ENCODE measurements around the gene ENTPD6. TPM values are rescaled to one million over a fixed set of nuclear protein-coding genes. Genes with fewer than 3 reads are reported as not detected.

The ENTPD6 gene
- total and polyA plus RNA-seq, 4 experiments from 2014 or later = 42.1 to 94.3 (median 68.0) TPM

DNA sequence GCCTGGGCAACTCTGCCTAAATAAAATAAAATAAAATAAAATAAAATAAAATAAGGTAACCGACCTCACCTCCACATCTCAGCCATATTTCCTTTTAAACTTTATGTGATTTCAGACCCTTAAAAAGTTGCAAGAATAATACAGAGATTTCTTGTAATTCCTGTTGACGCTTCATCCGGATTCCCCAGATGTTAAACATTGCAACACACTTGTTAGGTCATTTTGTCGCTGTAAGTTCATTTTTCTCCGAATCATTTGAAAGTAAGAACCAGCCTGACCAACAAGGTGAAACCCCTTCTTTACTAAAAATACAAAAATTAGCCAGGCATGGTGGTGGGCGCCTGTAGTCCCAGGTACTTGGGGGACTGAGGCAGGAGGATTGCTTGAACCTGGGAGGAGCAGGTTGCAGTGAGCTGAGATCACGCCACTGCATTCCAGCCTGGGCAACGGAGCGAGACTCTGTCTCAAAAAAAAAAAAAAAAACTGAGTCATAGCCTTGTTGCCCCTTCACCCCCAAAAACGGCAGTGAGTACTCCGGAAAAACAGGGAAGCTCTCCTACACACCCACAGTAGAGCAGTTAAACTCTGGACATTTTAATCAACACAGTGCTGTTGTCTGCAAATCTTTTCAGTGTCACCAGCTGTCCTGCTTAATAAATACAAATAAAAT is 58.2 kb downstream of the ENTPD6 start:
- CTCF ChIA-PET (ENCODE audit: partially characterized antibody) = no interaction called here
- intact Hi-C loops (cut with micrococcal nuclease) = no loop called here
- Histone ChIP-seq H3K9me3 (ENCODE audit: control insufficient read depth in 1 of 2, low read length in 2 of 2) (no peaks in the 10 kb centered on the region), H3K36me3 (ENCODE audit: insufficient read depth, low read length) (no peaks in the 10 kb centered on the region), H3K27ac (ENCODE audit: low read depth, low read length) (no peak overlapping the region), H3K4me1 (ENCODE audit: insufficient read depth, low read length) (peaks cover 24% of the 10 kb centered on the region), H3K27me3 (ENCODE audit: insufficient read depth, low read length) (no peaks in the 10 kb centered on the region), H3K4me3 (ENCODE audit: low read length in 2 of 2) (no peak overlapping the region)
- no peaks in the 10 kb centered on the region for H3K27me3 Mint-ChIP-seq
- H3K27ac Mint-ChIP-seq = no peak overlapping the region
- H3K4me3 Mint-ChIP-seq = no peak overlapping the region
- no peaks in the 10 kb centered on the region for H3K9me3 Mint-ChIP-seq
- peaks cover 20 to 46% (median 37%) of the 10 kb centered on the region in 4 donors for H3K4me1 Mint-ChIP-seq
- POLR2A ChIA-PET (ENCODE audit: partially characterized antibody) = no interaction called here
- DNase-seq = no peak
- H3K36me3 Mint-ChIP-seq = peaks cover 4 to 10% of the 10 kb centered on the region in 2 donors

DNA sequence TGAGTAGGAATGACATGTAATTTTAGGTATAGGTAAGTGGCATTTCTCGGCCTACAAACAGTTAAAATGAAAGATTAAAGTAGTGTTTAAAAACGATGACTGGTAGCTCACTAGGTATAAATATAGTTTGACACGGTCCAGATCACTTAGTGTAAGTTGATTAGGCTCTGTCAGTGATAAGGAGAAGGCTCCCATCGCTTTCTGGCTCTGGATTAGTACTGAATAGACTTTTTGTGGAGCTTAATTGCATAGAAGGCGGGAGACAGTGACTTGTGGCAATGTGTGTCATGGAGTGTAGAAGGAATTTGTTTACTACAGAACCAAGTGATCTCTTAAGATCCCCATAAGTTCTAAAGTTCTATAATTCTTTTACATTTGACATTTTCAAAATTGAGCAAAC is 59.1 kb downstream of the ENTPD6 start:
- H3K36me3 Mint-ChIP-seq = peaks cover 7 to 14% of the 10 kb centered on the region in 2 donors
- H3K27ac Mint-ChIP-seq = peak overlapping the region in 1 of 7 donors; percentile 22
- intact Hi-C loops (cut with micrococcal nuclease) = no loop called here
- H3K36me3 ChIP-seq (ENCODE audit: insufficient read depth, low read length) = no peaks in the 10 kb centered on the region
- ChIA-PET CTCF (ENCODE audit: partially characterized antibody) (no interaction called here), POLR2A (ENCODE audit: partially characterized antibody) (interaction anchor here (0.9 kb wide), 1 partner anchor 197 kb away, joined by 3 read pairs; the partner anchor contains the start of gene ACSS1)
- no peaks in the 10 kb centered on the region for H3K27me3 ChIP-seq (ENCODE audit: insufficient read depth, low read length)
- no peak overlapping the region for H3K4me3 ChIP-seq (ENCODE audit: low read length in 2 of 2)
- no peak overlapping the region for H3K27ac ChIP-seq (ENCODE audit: low read depth, low read length)
- H3K4me1 Mint-ChIP-seq = peaks cover 13 to 46% (median 30%) of the 10 kb centered on the region in 4 donors
- no peaks in the 10 kb centered on the region for H3K9me3 ChIP-seq (ENCODE audit: control insufficient read depth in 1 of 2, low read length in 2 of 2)
- no peak for DNase-seq
- no peaks in the 10 kb centered on the region for H3K9me3 Mint-ChIP-seq
- H3K4me1 ChIP-seq (ENCODE audit: insufficient read depth, low read length) = peaks cover 16% of the 10 kb centered on the region
- H3K4me3 Mint-ChIP-seq = no peak overlapping the region
- H3K27me3 Mint-ChIP-seq = no peaks in the 10 kb centered on the region

DNA sequence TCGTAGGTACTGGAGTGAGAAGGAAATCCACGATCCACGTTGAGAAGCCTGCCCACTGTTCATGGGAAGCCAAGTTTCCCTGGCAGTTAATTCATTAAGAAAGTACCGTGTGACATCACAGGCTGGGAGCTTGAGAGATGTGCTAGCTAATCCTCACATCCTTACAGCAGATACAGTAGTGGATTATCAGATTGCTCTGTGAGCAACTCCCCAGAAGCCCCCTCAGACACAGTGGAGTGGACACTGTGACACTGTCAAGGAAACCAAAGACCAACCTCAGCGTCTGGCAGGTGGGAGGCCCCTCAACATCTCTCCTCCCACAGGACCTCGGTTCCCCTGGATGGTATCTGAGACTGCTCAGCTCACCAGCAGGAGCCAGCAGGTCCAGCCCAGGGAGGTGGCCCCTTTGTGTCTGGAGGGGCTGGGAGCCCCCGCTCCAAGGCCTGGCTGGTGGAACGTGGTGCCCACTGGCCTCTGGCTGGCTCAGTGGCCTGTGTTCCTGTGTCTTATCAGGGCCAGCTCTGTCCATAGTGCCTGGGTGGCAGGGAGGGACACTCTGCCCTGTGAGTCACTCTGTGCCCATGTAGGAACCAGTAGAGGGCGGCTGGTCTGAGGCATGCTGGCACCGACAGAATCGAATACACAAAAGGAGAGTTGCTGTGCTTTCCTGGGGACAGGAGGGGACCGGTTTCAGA is 59.6 kb downstream of the ENTPD6 start:
- H3K27ac Mint-ChIP-seq = peak overlapping the region in 1 of 7 donors; percentile 29
- Histone ChIP-seq H3K27me3 (ENCODE audit: insufficient read depth, low read length) (no peaks in the 10 kb centered on the region), H3K27ac (ENCODE audit: low read depth, low read length) (no peak overlapping the region), H3K36me3 (ENCODE audit: insufficient read depth, low read length) (no peaks in the 10 kb centered on the region), H3K9me3 (ENCODE audit: control insufficient read depth in 1 of 2, low read length in 2 of 2) (no peaks in the 10 kb centered on the region), H3K4me1 (ENCODE audit: insufficient read depth, low read length) (peaks cover 10% of the 10 kb centered on the region), H3K4me3 (ENCODE audit: low read length in 2 of 2) (no peak overlapping the region)
- no peak overlapping the region for H3K4me3 Mint-ChIP-seq
- ChIA-PET POLR2A (ENCODE audit: partially characterized antibody) (interaction anchor here (0.9 kb wide), 1 partner anchor 198 kb away, joined by 3 read pairs; the partner anchor contains the start of gene ACSS1), CTCF (ENCODE audit: partially characterized antibody) (no interaction called here)
- intact Hi-C loops (cut with micrococcal nuclease) = no loop called here
- no peaks in the 10 kb centered on the region for H3K27me3 Mint-ChIP-seq
- no peak for DNase-seq
- no peaks in the 10 kb centered on the region for H3K9me3 Mint-ChIP-seq
- peaks cover 13 to 45% (median 27%) of the 10 kb centered on the region in 4 donors for H3K4me1 Mint-ChIP-seq
- H3K36me3 Mint-ChIP-seq = peaks cover 13 to 19% of the 10 kb centered on the region in 2 donors

GRCh38 chr20:25256226-25256859 is 60.8 kb downstream of the ENTPD6 start:
- Histone ChIP-seq H3K4me1 (ENCODE audit: insufficient read depth, low read length) (peaks cover 3% of the 10 kb centered on the region), H3K4me3 (ENCODE audit: low read length in 2 of 2) (no peak overlapping the region), H3K27me3 (ENCODE audit: insufficient read depth, low read length) (no peaks in the 10 kb centered on the region), H3K36me3 (ENCODE audit: insufficient read depth, low read length) (no peaks in the 10 kb centered on the region), H3K9me3 (ENCODE audit: control insufficient read depth in 1 of 2, low read length in 2 of 2) (no peaks in the 10 kb centered on the region), H3K27ac (ENCODE audit: low read depth, low read length) (no peak overlapping the region)
- intact Hi-C loops (cut with micrococcal nuclease) = no loop called here
- POLR2A ChIA-PET (ENCODE audit: partially characterized antibody) = no interaction called here
- no peak for DNase-seq
- no peaks in the 10 kb centered on the region for H3K9me3 Mint-ChIP-seq
- no peak overlapping the region for H3K27ac Mint-ChIP-seq
- H3K4me3 Mint-ChIP-seq = no peak overlapping the region
- no peaks in the 10 kb centered on the region for H3K27me3 Mint-ChIP-seq
- H3K36me3 Mint-ChIP-seq = peaks cover 20 to 24% of the 10 kb centered on the region in 2 donors
- CTCF ChIA-PET (ENCODE audit: partially characterized antibody) = no interaction called here
- H3K4me1 Mint-ChIP-seq = peaks cover 11 to 36% (median 17%) of the 10 kb centered on the region in 4 donors

DNA sequence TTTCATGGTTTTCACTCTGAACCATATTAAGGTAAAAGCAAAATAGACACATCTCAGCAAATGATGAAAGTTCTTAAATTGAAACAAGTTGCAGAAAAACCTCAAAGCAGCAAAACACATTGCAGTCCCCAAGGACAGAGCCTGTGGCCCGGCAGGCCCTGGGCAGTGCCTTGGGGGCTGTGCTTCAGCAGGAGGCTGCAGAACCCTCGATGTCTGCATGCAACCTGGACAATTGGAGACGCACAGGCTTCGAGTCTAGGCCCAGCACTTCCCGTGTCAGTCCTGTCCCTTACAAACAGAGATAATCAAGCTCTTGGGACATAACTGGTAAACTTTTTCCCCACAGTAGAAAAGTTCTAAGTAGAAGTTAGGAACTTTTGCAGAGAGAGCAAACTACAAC is 61.6 kb downstream of the ENTPD6 start:
- intact Hi-C loops (cut with micrococcal nuclease) = no loop called here
- peaks cover 3% of the 10 kb centered on the region for H3K4me1 ChIP-seq (ENCODE audit: insufficient read depth, low read length)
- no peak for DNase-seq
- peaks cover 0 to 4% (median 0%) of the 10 kb centered on the region in 8 donors for H3K9me3 Mint-ChIP-seq
- no peak overlapping the region for H3K27ac ChIP-seq (ENCODE audit: low read depth, low read length)
- no peaks in the 10 kb centered on the region for H3K27me3 ChIP-seq (ENCODE audit: insufficient read depth, low read length)
- no peak overlapping the region for H3K27ac Mint-ChIP-seq
- no peaks in the 10 kb centered on the region for H3K9me3 ChIP-seq (ENCODE audit: control insufficient read depth in 1 of 2, low read length in 2 of 2)
- H3K4me3 Mint-ChIP-seq = no peak overlapping the region
- POLR2A ChIA-PET (ENCODE audit: partially characterized antibody) = no interaction called here
- CTCF ChIA-PET (ENCODE audit: partially characterized antibody) = no interaction called here
- peaks cover 11 to 28% (median 13%) of the 10 kb centered on the region in 4 donors for H3K4me1 Mint-ChIP-seq
- no peaks in the 10 kb centered on the region for H3K27me3 Mint-ChIP-seq
- H3K4me3 ChIP-seq (ENCODE audit: low read length in 2 of 2) = no peak overlapping the region
- peaks cover 27 to 30% of the 10 kb centered on the region in 2 donors for H3K36me3 Mint-ChIP-seq
- no peaks in the 10 kb centered on the region for H3K36me3 ChIP-seq (ENCODE audit: insufficient read depth, low read length)

DNA sequence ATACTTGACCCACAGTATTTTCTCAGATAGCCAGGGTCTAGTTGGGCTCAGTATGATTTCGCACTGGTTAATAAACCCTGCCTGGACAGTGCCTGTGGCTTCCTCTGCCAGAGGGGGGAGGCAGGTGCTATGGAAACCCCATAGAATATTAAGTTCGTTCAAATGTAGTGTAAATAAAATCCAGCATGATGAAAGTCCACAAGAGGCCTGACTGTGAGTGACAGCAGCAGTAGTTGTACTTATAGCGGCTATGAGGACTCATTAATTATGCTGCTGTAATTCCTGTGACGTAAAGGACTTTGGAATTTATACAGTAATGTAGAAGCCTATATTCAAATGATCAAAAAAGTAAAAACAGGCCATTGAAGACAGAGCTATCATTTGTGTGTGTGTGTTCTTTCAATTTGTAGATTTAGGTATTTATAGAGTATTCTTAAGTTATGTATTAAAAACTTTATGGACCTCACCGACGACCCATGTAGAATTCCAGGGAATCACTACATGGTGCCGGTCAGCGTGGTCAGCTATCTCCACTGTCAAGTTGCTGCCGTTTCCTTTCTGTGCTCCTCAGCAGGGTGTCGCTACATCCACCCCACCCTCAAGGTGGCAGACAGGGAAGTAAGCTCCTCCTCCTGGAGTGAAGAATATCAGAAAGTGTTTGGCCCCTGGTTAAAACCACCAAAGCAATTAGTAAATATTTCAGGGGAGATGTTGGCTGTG is 62.4 kb downstream of the ENTPD6 start:
- Mint-ChIP-seq H3K4me1 (peaks cover 6 to 28% (median 11%) of the 10 kb centered on the region in 4 donors), H3K4me3 (no peak overlapping the region), H3K36me3 (peaks cover 29 to 30% of the 10 kb centered on the region in 2 donors), H3K9me3 (peaks cover 0 to 4% (median 0%) of the 10 kb centered on the region in 8 donors), H3K27ac (no peak overlapping the region), H3K27me3 (no peaks in the 10 kb centered on the region)
- H3K4me1 ChIP-seq (ENCODE audit: insufficient read depth, low read length) = peaks cover 3% of the 10 kb centered on the region
- no peak overlapping the region for H3K4me3 ChIP-seq (ENCODE audit: low read length in 2 of 2)
- no peaks in the 10 kb centered on the region for H3K36me3 ChIP-seq (ENCODE audit: insufficient read depth, low read length)
- DNase-seq = no peak
- no peak overlapping the region for H3K27ac ChIP-seq (ENCODE audit: low read depth, low read length)
- POLR2A ChIA-PET (ENCODE audit: partially characterized antibody) = no interaction called here
- CTCF ChIA-PET (ENCODE audit: partially characterized antibody) = no interaction called here
- no peaks in the 10 kb centered on the region for H3K27me3 ChIP-seq (ENCODE audit: insufficient read depth, low read length)
- H3K9me3 ChIP-seq (ENCODE audit: control insufficient read depth in 1 of 2, low read length in 2 of 2) = no peaks in the 10 kb centered on the region
- intact Hi-C loops (cut with micrococcal nuclease) = no loop called here

- no peak overlapping the region for H3K27ac ChIP-seq (ENCODE audit: low read depth, low read length)
- H3K9me3 Mint-ChIP-seq = peaks cover 0 to 5% (median 0%) of the 10 kb centered on the region in 8 donors
- CTCF ChIA-PET (ENCODE audit: partially characterized antibody) = no interaction called here
- no peak for DNase-seq
- no peak overlapping the region for H3K4me3 ChIP-seq (ENCODE audit: low read length in 2 of 2)
- H3K4me1 Mint-ChIP-seq = peaks cover 6 to 28% (median 12%) of the 10 kb centered on the region in 4 donors
- peaks cover 3% of the 10 kb centered on the region for H3K4me1 ChIP-seq (ENCODE audit: insufficient read depth, low read length)
- no peaks in the 10 kb centered on the region for H3K27me3 ChIP-seq (ENCODE audit: insufficient read depth, low read length)
- H3K36me3 ChIP-seq (ENCODE audit: insufficient read depth, low read length) = no peaks in the 10 kb centered on the region
- H3K27ac Mint-ChIP-seq = no peak overlapping the region
- POLR2A ChIA-PET (ENCODE audit: partially characterized antibody) = no interaction called here
- intact Hi-C loops (cut with micrococcal nuclease) = no loop called here
- peaks cover 30 to 31% of the 10 kb centered on the region in 2 donors for H3K36me3 Mint-ChIP-seq
- H3K4me3 Mint-ChIP-seq = peak overlapping the region in 1 of 8 donors; percentile 35
- no peaks in the 10 kb centered on the region for H3K9me3 ChIP-seq (ENCODE audit: control insufficient read depth in 1 of 2, low read length in 2 of 2)
- H3K27me3 Mint-ChIP-seq = no peaks in the 10 kb centered on the region
These were observed 62.9 kb downstream of the ENTPD6 start for GRCh38 chr20:25258476-25258805.
